Hepatocyte (in vitro differentiated cells): ENCODE results near the gene MYDGF.

Experiments
- CTCF ChIP-seq: fragments of 200-600 bp; sonication (generic); IDR thresholded peaks from 2 replicates; pipeline ENCODE4 v1.5.1; 2016; ENCODE audit warnings: antibody characterized with exemption, mild to moderate bottlenecking; ENCODE audit not compliant: poor library complexity
- EZH2phosphoT487 ChIP-seq: fragments of 200-600 bp; sonication (generic); IDR thresholded peaks from one replicate; pipeline ENCODE4 v1.6.1; 2018; ENCODE audit warnings: antibody characterized with exemption, mild to moderate bottlenecking, low read depth, moderate library complexity; ENCODE audit not compliant: unreplicated experiment, severe bottlenecking

GRCh38 chr19:4657262-4657661 lies 12.9 kb downstream of the MYDGF start:
- no peak for TF ChIP-seq CTCF
- no peak for TF ChIP-seq EZH2phosphoT487
